SK-N-SH (cell line): ENCODE measurements around the gene SPACDR. TPM values are rescaled to one million over a fixed set of nuclear protein-coding genes. Genes with fewer than 3 reads are reported as not detected.

Experiments
- CTCF ChIA-PET: fragments of 300-600, 350-600 bp; formaldehyde crosslinking; extraction: SDS; loops from one replicate; lab custom pipeline; 2021; lab: Yijun Ruan, JAX
- POLR2A ChIA-PET: fragments of 350-600 bp; sonication (Branson Sonifier 250); formaldehyde crosslinking; extraction: SDS; loops from one replicate; lab custom pipeline; 2020; ENCODE audit warnings: antibody characterized with exemption, inconsistent platforms; lab: Yijun Ruan, JAX
- DNase-seq: peaks from one replicate; pipeline ENCODE4 v3.0.0; 2012
- H2AFZ ChIP-seq: fragments of 200-600 bp; sonication (generic); 2 replicates; pipeline ENCODE4 v1.8.1; 2016; ENCODE audit warnings: antibody characterized with exemption, mild to moderate bottlenecking, low read depth
- H3F3A ChIP-seq: fragments of 200-600 bp; sonication (generic); replicated peaks from 2 replicates; pipeline ENCODE3; 2016; ENCODE audit warnings: antibody characterized with exemption, mild to moderate bottlenecking; ENCODE audit not compliant: insufficient read depth
- H3K27ac ChIP-seq, 2 experiments: fragments of 200-500 bp in 1 of 2; fragments of 200-600 bp in 1 of 2; sonication (Bioruptor generic) in 1 of 2; sonication (generic), shearing (Covaris generic) in 1 of 2; 2 replicates each; pipeline versions ENCODE4 v1.5.1 to v1.6.1; 2014 to 2016; ENCODE audit warnings: low read depth in 2 of 2, inconsistent platforms in 1 of 2, low read length in 1 of 2, mild to moderate bottlenecking in 1 of 2, mixed read lengths in 1 of 2
- H3K27me3 ChIP-seq: fragments of 200-600 bp; sonication (generic), shearing (Covaris generic); 2 replicates; pipeline ENCODE4 v1.6.1; 2016; ENCODE audit warnings: mixed run types; ENCODE audit not compliant: insufficient read depth
- H3K36me3 ChIP-seq, 2 experiments: fragments of 200-500 bp in 1 of 2; fragments of 200-600 bp in 1 of 2; sonication (Bioruptor generic) in 1 of 2; sonication (generic) in 1 of 2; replicated peaks in 1 of 2; 2 replicates each; pipeline versions ENCODE3 to v1.5.1; 2014 to 2016; ENCODE audit warnings: low read length in 1 of 2, mild to moderate bottlenecking in 1 of 2; ENCODE audit not compliant: insufficient read depth in 2 of 2, control insufficient read depth in 1 of 2
- H3K4me1 ChIP-seq, 2 experiments: fragments of 200-500 bp in 1 of 2; fragments of 200-600 bp in 1 of 2; sonication (Bioruptor generic) in 1 of 2; sonication (generic), shearing (Covaris generic) in 1 of 2; 2 replicates each; pipeline versions ENCODE4 v1.5.1 to v1.6.1; 2014 to 2016; ENCODE audit warnings: low read depth in 1 of 2, low read length in 1 of 2, mixed run types in 1 of 2; ENCODE audit not compliant: insufficient read depth in 2 of 2, control insufficient read depth in 1 of 2
- H3K4me2 ChIP-seq: fragments of 200-600 bp; sonication (generic), shearing (Covaris generic); 2 replicates; pipeline ENCODE4 v1.6.1; 2017; ENCODE audit warnings: mixed run types
- H3K4me3 ChIP-seq, 2 experiments: fragments of 200-500 bp in 1 of 2; fragments of 200-600 bp in 1 of 2; sonication (Bioruptor generic) in 1 of 2; sonication (generic), shearing (Covaris generic) in 1 of 2; 2 replicates each; pipeline versions ENCODE4 v1.5.1 to v1.8.1; 2014 to 2016; ENCODE audit warnings: low read depth in 2 of 2, inconsistent platforms in 1 of 2, low read length in 1 of 2, mild to moderate bottlenecking in 1 of 2, mixed read lengths in 1 of 2, moderate library complexity in 1 of 2
- H3K79me2 ChIP-seq: fragments of 200-600 bp; sonication (generic); 2 replicates; pipeline ENCODE4 v1.8.1; 2017; ENCODE audit warnings: mild to moderate bottlenecking; ENCODE audit not compliant: insufficient read depth
- H3K9ac ChIP-seq: fragments of 200-600 bp; sonication (generic); 2 replicates; pipeline ENCODE4 v1.6.1; 2017; ENCODE audit warnings: mixed run types
- H3K9me2 ChIP-seq: fragments of 200-600 bp; sonication (generic); 2 replicates; pipeline ENCODE4 v1.6.1; 2017; ENCODE audit warnings: mixed run types
- H3K9me3 ChIP-seq: fragments of 200-600 bp; sonication (generic); 2 replicates; pipeline ENCODE4 v1.6.1; 2017; ENCODE audit warnings: mixed run types, mild to moderate bottlenecking, moderate library complexity
- H4K20me1 ChIP-seq: fragments of 200-600 bp; sonication (generic); 2 replicates; pipeline ENCODE4 v1.6.1; 2017; ENCODE audit warnings: mild to moderate bottlenecking, mixed run types; ENCODE audit not compliant: insufficient read depth
- FOXM1 ChIP-seq: IDR thresholded peaks from 2 replicates; pipeline ENCODE4 v1.4.0; 2012; ENCODE audit warnings: low read depth, mild to moderate bottlenecking
- GABPA ChIP-seq: IDR thresholded peaks from 2 replicates; pipeline ENCODE4 v1.4.0; 2012; ENCODE audit warnings: low read depth, mild to moderate bottlenecking
- GATA2 ChIP-seq: sonication (generic); formaldehyde crosslinking; IDR thresholded peaks from 2 replicates; pipeline ENCODE4 v1.5.0; 2020; ENCODE audit warnings: mild to moderate bottlenecking, missing genetic modification reagents
- JUND ChIP-seq: IDR thresholded peaks from 2 replicates; pipeline ENCODE4 v1.4.0; 2012
- MXI1 ChIP-seq: IDR thresholded peaks from 2 replicates; pipeline ENCODE4 v1.6.1; 2012; ENCODE audit warnings: mild to moderate bottlenecking, low read depth, low read length, improper control_type of control experiment
- RAD21 ChIP-seq: IDR thresholded peaks from 2 replicates; pipeline ENCODE4 v1.6.1; 2012; ENCODE audit warnings: mild to moderate bottlenecking, low read length
- SIN3A ChIP-seq: IDR thresholded peaks from 2 replicates; pipeline ENCODE4 v1.6.1; 2012; ENCODE audit warnings: low read depth, mild to moderate bottlenecking, low read length, moderate library complexity, borderline replicate concordance
- SMC3 ChIP-seq: IDR thresholded peaks from 2 replicates; pipeline ENCODE4 v1.6.1; 2012; ENCODE audit warnings: low read depth, low read length, improper control_type of control experiment
- TEAD4 ChIP-seq: IDR thresholded peaks from 2 replicates; pipeline ENCODE4 v1.4.0; 2012; ENCODE audit warnings: mild to moderate bottlenecking, borderline replicate concordance; ENCODE audit not compliant: insufficient read depth
- WGBS: methylation state at CpG from one replicate; pipeline ENCODE4 v1.1.6; 2017; ENCODE audit warnings: low lambda C conversion rate; 5-methylcytosine and 5-hydroxymethylcytosine counted together
- polyA plus RNA-seq, 3 experiments: library from polyadenylated mRNA; depleted of rRNA; stranded (reverse); fragments of >200 nt; gene quantifications; 2 replicates each; pipeline ENCODE4 v1.2.3, GENCODE V29; 2012
- TF ChIP-seq, protein P1 (sequence below): IDR thresholded peaks from 2 replicates; pipeline ENCODE4 v1.4.0; 2012; ENCODE audit warnings: low read depth
- TF ChIP-seq, protein P2 (sequence below): IDR thresholded peaks from 2 replicates; pipeline ENCODE4; 2012
- TF ChIP-seq, protein P3 (sequence below): fragments of 200-600 bp; sonication (generic); IDR thresholded peaks from 2 replicates; pipeline ENCODE4 v1.6.1; 2017; ENCODE audit warnings: antibody characterized with exemption, mild to moderate bottlenecking, moderate library complexity

The SPACDR gene
- polyA plus RNA-seq, 1 of the 3 experiments (the other 2 are of a cell fraction): 1.5 TPM

DNA sequence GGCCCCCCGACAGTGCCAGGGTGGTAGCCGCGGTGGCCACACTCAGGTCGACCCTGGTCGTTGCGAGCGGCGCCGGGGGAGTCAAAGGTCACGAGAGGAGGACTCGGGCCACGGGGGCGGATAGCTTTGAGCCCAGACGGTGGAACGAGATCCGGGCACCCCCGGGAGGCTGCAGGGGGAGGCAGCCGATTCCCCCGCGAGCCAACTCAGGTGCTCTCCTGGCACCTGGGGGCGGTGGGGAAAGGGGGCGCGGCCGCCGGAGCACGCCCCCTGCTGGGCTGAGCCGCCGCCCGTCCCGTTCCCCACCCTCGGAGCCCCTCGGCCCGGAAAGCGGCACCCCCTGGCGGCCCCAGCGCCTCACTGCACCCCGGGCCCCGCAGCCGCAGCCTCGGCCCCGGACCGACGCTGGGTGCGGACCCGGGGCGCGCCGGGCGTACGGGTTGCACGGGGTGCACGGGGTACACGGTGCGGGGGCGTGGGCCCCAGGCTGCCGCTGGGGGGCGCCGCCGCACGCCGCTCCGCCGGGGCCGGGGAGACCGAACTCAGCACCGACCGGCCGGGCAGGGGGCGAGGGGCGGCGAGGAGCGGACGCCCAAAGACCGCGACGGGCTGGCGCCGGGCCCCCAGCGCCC lies 19.1 kb upstream of the SPACDR start:
- Histone ChIP-seq H3K4me1 (peaks cover 4 to 27% of the 10 kb centered on the region in 2 experiments; a peak in 2 of 4 replicates), H3K9ac (peak overlapping the region; percentile 73), H3K9me2 (no peaks in the 10 kb centered on the region), H2AFZ (peak overlapping the region; percentile 65; the same call in 1 of the 2 replicates), H3F3A (peaks cover 6% of the 10 kb centered on the region), H3K27me3 (no peaks in the 10 kb centered on the region), H3K79me2 (peaks cover 13% of the 10 kb centered on the region), H3K4me3 (peak overlapping the region; percentile 51 to 76), H4K20me1 (no peaks in the 10 kb centered on the region), H3K27ac (peak overlapping the region in 1 of 2 experiments; percentile 58; a peak in 1 of 4 replicates), H3K36me3 (peaks cover 0 to 2% of the 10 kb centered on the region in 2 experiments), H3K4me2 (peak overlapping the region; percentile 93), H3K9me3 (no peaks in the 10 kb centered on the region)
- peak; percentile 99 for DNase-seq
- POLR2A ChIA-PET: interaction anchor here (0.6 to 1.4 kb wide), 4 partner anchors 14 to 103 kb away, joined by 3 to 4 read pairs (median 3); partner anchors contain the start of genes FBXO24 and LRCH4
- TF ChIP-seq SIN3A: peak; percentile 36; the same call in 1 of the 2 replicates
- TF ChIP-seq, protein P1, sequence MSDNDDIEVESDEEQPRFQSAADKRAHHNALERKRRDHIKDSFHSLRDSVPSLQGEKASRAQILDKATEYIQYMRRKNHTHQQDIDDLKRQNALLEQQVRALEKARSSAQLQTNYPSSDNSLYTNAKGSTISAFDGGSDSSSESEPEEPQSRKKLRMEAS: 0 out of 2 replicates have a peak, but pooled peaks have one; percentile 10
- TF ChIP-seq JUND: no peak
- TF ChIP-seq GATA2 (CRISPR knock-in tag): no peak
- TF ChIP-seq SMC3: peak; percentile 84
- TF ChIP-seq, protein P2, sequence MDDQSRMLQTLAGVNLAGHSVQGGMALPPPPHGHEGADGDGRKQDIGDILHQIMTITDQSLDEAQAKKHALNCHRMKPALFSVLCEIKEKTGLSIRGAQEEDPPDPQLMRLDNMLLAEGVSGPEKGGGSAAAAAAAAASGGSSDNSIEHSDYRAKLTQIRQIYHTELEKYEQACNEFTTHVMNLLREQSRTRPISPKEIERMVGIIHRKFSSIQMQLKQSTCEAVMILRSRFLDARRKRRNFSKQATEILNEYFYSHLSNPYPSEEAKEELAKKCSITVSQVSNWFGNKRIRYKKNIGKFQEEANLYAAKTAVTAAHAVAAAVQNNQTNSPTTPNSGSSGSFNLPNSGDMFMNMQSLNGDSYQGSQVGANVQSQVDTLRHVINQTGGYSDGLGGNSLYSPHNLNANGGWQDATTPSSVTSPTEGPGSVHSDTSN: no peak
- TF ChIP-seq GABPA: no peak
- TF ChIP-seq, protein P3, sequence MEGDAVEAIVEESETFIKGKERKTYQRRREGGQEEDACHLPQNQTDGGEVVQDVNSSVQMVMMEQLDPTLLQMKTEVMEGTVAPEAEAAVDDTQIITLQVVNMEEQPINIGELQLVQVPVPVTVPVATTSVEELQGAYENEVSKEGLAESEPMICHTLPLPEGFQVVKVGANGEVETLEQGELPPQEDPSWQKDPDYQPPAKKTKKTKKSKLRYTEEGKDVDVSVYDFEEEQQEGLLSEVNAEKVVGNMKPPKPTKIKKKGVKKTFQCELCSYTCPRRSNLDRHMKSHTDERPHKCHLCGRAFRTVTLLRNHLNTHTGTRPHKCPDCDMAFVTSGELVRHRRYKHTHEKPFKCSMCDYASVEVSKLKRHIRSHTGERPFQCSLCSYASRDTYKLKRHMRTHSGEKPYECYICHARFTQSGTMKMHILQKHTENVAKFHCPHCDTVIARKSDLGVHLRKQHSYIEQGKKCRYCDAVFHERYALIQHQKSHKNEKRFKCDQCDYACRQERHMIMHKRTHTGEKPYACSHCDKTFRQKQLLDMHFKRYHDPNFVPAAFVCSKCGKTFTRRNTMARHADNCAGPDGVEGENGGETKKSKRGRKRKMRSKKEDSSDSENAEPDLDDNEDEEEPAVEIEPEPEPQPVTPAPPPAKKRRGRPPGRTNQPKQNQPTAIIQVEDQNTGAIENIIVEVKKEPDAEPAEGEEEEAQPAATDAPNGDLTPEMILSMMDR: peak; percentile 91
- peak; percentile 59 for TF ChIP-seq MXI1
- TF ChIP-seq RAD21: peak; percentile 67
- WGBS: 6% methylated on average over 24 of the region's 79 CpGs
- CTCF ChIA-PET: interaction anchor here (0.6 to 11.1 kb wide), 63 partner anchors 9 to 403 kb away, joined by 3 to 152 read pairs (median 5); partner anchors contain the start of genes AGFG2, FBXO24, GIGYF1 and LRCH4

DNA sequence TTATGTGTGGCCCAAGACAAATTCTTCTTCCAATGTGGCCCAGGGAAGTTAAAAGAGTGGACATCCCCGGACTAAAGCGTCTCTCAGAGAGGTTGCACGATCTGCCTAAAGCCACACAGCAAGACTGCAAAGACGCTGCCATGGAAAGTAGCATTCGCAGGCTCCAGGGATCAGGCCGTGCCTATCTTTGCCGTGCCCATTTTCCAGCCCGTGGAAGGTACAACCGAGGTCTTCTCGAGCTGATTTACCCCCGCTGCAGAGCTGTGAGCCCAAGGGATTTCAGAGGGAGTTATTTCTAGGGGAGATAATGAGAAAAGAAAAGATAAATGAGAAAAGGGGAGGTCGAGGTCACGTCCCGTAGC lies 18.6 kb upstream of the SPACDR start:
- DNase-seq: no peak
- POLR2A ChIA-PET: interaction anchor here (1.0 to 1.4 kb wide), 3 partner anchors 13 to 103 kb away, joined by 3 read pairs; partner anchors contain the start of genes FBXO24 and LRCH4
- no peak for TF ChIP-seq MXI1
- no peak for TF ChIP-seq FOXM1
- no peak for TF ChIP-seq TEAD4
- TF ChIP-seq JUND: no peak
- TF ChIP-seq, all 33 proteins: peak for 0
- peaks cover 4 to 29% of the 10 kb centered on the region in 2 experiments; a peak in 2 of 4 replicates for H3K4me1 ChIP-seq
- H3K4me3 ChIP-seq: peak overlapping the region; percentile 51 to 76
- CTCF ChIA-PET: interaction anchor here (0.6 to 11.1 kb wide), 63 partner anchors 9 to 404 kb away, joined by 3 to 152 read pairs (median 5); partner anchors contain the start of genes AGFG2, FBXO24, GIGYF1 and LRCH4
- no peaks in the 10 kb centered on the region for H3K9me3 ChIP-seq
- H3K36me3 ChIP-seq: no peaks in the 10 kb centered on the region
- H3K9me2 ChIP-seq: no peaks in the 10 kb centered on the region
- H2AFZ ChIP-seq: peak overlapping the region; percentile 65; the same call in 1 of the 2 replicates
- H3K27ac ChIP-seq: peak overlapping the region in 1 of 2 experiments; percentile 2; a peak in 1 of 4 replicates
- H3F3A ChIP-seq: peaks cover 6% of the 10 kb centered on the region
- 48% methylated on average over 14 of the region's 14 CpGs for WGBS
- peaks cover 18% of the 10 kb centered on the region for H3K79me2 ChIP-seq
- no peaks in the 10 kb centered on the region for H3K27me3 ChIP-seq
- no peaks in the 10 kb centered on the region; the same call in 1 of the 2 replicates for H4K20me1 ChIP-seq
- peak overlapping the region; percentile 73 for H3K9ac ChIP-seq
- H3K4me2 ChIP-seq: peak overlapping the region; percentile 93
